OCI-LY7 (cell line): ENCODE data around the gene LCMT1.

Experiments
- EZH2phosphoT487 ChIP-seq: fragments of 200-600 bp; sonication (generic); IDR thresholded peaks from 2 replicates; pipeline ENCODE4 v1.6.1; 2018; ENCODE audit warnings: low read depth, borderline replicate concordance, mild to moderate bottlenecking, mixed run types, antibody characterized with exemption, low read length, moderate library complexity, mixed read lengths
- TF ChIP-seq, protein P1 (sequence below): fragments of 200-600 bp; sonication (generic); conservative IDR thresholded peaks from 2 replicates; pipeline ENCODE4 v1.5.1; 2014; ENCODE audit warnings: mild to moderate bottlenecking, antibody characterized with exemption, low read length, moderate library complexity, mixed read lengths

DNA sequence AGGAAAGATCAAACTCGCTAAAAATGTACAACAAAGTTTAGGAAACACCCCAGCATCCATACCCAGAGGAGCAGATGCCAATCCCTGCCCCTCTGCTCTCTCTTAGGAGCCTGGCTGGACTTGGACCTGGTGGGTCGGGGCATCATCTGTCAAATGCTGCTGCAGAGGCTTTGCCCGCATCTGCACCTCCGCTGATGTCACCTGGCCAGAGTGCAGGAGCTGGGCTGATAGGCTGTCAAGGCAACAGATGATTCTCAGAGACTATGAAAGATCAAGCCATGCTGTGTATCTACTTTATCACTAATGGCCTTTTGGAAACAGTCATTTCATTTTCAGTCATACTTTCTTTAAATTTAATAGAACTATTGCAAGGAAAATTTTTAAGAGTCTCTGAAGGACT lies 15.9 kb upstream of the LCMT1 start:
- TF ChIP-seq, protein P1, sequence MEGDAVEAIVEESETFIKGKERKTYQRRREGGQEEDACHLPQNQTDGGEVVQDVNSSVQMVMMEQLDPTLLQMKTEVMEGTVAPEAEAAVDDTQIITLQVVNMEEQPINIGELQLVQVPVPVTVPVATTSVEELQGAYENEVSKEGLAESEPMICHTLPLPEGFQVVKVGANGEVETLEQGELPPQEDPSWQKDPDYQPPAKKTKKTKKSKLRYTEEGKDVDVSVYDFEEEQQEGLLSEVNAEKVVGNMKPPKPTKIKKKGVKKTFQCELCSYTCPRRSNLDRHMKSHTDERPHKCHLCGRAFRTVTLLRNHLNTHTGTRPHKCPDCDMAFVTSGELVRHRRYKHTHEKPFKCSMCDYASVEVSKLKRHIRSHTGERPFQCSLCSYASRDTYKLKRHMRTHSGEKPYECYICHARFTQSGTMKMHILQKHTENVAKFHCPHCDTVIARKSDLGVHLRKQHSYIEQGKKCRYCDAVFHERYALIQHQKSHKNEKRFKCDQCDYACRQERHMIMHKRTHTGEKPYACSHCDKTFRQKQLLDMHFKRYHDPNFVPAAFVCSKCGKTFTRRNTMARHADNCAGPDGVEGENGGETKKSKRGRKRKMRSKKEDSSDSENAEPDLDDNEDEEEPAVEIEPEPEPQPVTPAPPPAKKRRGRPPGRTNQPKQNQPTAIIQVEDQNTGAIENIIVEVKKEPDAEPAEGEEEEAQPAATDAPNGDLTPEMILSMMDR = no peak
- no peak for TF ChIP-seq EZH2phosphoT487
